SK-N-MC (cell line): Measurements from ENCODE around the gene EPHA8.

ENCODE experiments used
- DNase-seq: peaks from one replicate; pipeline ENCODE4 v3.0.0-alpha.2; 2011; ENCODE audit warnings: low read depth, low spot score
- H3K27ac ChIP-seq: fragments of 200-600 bp; sonication (generic); 2 replicates; pipeline ENCODE4 v1.5.1; 2016; ENCODE audit warnings: mixed run types
- H3K36me3 ChIP-seq: fragments of 200-600 bp; sonication (generic); 2 replicates; pipeline ENCODE4 v1.6.1; 2017; ENCODE audit warnings: antibody characterized with exemption, low read length, mixed read lengths; ENCODE audit not compliant: insufficient read depth
- H3K4me3 ChIP-seq: fragments of 200-600 bp; sonication (generic); 2 replicates; pipeline ENCODE4 v1.5.1; 2016
- H3K9ac ChIP-seq: fragments of 200-600 bp; sonication (generic); 2 replicates; pipeline ENCODE4 v1.8.0; 2017; ENCODE audit warnings: mixed run types, mixed read lengths; ENCODE audit not compliant: insufficient read length
- H3K9me3 ChIP-seq: fragments of 200-600 bp; sonication (generic); 2 replicates; pipeline ENCODE4 v1.6.1; 2017; ENCODE audit warnings: low read depth, mild to moderate bottlenecking, antibody characterized with exemption, low read length, moderate library complexity, mixed read lengths
- EZH2 ChIP-seq: fragments of 200-600 bp; sonication (generic); IDR thresholded peaks from one replicate; pipeline ENCODE4 v1.6.1; 2017; ENCODE audit warnings: antibody characterized with exemption
- FOXP2 ChIP-seq: optimal IDR thresholded peaks from 2 replicates; pipeline ENCODE3; 2011; ENCODE audit warnings: mild to moderate bottlenecking, moderate library complexity; ENCODE audit not compliant: insufficient read depth; ENCODE audit errors: extremely low read length, control extremely low read depth
- POLR2AphosphoS5 ChIP-seq: IDR thresholded peaks from 2 replicates; pipeline ENCODE4 v1.6.1; 2012; ENCODE audit warnings: mild to moderate bottlenecking, low read depth, low read length, borderline replicate concordance

Gene EPHA8

DNA sequence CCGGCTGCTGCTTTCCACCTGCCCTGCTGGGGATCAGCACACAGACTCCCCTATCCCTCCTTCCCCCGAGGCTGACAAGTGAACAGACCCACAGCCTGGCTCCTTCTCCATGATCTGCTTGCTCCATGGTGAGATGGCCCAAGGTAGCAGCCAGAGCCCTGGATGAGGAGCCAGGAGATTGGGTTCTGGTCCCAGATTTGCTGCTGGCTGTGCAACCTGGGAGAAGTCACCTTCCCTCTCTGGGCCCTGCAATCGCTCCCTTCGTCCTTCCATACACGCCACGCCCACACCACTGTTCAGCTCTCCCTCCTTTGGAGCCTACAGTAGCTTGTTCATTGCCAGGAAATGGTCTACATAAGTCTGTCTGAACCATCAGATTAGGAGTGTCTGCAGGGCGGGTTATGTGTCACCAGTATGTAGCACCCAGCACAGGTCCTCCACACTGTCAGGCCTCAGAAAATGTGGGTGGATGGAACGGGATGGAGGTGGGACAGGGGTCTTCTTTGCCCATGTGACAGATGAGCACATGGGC, 9.2 kb upstream of the EPHA8 start:
- DNase-seq: no peak
- no peak overlapping the region for H3K9ac ChIP-seq
- no peak for TF ChIP-seq POLR2AphosphoS5
- TF ChIP-seq EZH2: no peak
- TF ChIP-seq FOXP2: no peak
- H3K4me3 ChIP-seq: no peak overlapping the region
- H3K27ac ChIP-seq: no peak overlapping the region
- no peaks in the 10 kb centered on the region for H3K9me3 ChIP-seq
- no peaks in the 10 kb centered on the region for H3K36me3 ChIP-seq

DNA sequence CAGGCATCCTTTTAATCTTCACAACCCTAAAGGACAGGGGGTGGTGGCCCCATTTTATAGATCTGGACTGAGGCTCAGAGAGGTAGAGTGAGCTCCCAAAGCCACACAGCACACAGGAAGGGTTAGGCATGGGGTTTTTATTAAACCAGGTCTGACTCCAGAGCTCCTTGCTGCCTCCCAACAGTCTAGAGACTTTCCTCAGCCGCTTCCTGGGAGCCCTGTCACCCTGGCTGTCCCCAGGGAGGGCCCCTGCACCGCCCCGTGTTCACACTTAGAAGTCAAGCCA, 8.0 kb upstream of the EPHA8 start:
- no peak for DNase-seq
- TF ChIP-seq FOXP2 (no peak), EZH2 (no peak), POLR2AphosphoS5 (no peak)
- H3K9me3 ChIP-seq: no peaks in the 10 kb centered on the region
- H3K36me3 ChIP-seq: no peaks in the 10 kb centered on the region
- no peak overlapping the region for H3K27ac ChIP-seq
- no peak overlapping the region for H3K4me3 ChIP-seq
- H3K9ac ChIP-seq: no peak overlapping the region

DNA sequence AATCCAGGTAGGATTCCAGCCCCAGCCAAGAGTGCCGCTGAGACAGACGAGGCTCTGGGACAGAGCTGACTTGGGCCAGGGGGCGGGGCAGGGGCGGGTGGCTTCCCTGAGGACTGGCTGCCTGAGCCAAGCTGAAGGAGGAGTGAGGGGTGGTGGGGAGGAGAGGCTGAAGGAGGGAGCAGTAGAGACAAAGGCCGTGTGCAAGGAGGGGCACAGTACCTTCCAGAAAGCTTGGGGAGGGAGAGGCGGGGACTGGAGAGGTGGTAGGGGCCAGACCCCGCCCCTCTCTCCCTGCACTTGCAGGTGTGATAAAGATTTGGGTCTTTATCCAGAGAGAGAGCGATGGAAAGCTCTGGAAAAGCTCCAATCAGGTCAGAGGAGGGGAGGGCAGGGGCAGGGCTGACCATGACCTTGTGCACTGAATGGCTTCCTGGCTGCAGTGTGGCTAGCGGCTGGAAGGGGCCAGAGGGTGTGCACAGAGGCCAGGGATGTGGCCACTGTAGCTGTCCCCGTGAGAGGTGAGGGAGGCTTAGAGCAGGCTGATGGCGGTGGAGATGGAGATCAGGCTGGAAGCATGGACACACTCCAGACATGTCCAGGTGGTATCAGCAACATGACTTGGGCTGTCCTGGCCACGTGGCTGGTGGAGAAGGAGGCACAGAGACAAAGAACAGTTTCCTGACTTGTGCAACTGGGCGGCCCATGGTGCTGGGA, 6.7 kb upstream of the EPHA8 start:
- Histone ChIP-seq H3K9me3 (no peaks in the 10 kb centered on the region), H3K27ac (no peak overlapping the region), H3K9ac (no peak overlapping the region), H3K4me3 (no peak overlapping the region), H3K36me3 (no peaks in the 10 kb centered on the region)
- DNase-seq: no peak
- TF ChIP-seq FOXP2: no peak
- no peak for TF ChIP-seq POLR2AphosphoS5
- no peak for TF ChIP-seq EZH2

DNA sequence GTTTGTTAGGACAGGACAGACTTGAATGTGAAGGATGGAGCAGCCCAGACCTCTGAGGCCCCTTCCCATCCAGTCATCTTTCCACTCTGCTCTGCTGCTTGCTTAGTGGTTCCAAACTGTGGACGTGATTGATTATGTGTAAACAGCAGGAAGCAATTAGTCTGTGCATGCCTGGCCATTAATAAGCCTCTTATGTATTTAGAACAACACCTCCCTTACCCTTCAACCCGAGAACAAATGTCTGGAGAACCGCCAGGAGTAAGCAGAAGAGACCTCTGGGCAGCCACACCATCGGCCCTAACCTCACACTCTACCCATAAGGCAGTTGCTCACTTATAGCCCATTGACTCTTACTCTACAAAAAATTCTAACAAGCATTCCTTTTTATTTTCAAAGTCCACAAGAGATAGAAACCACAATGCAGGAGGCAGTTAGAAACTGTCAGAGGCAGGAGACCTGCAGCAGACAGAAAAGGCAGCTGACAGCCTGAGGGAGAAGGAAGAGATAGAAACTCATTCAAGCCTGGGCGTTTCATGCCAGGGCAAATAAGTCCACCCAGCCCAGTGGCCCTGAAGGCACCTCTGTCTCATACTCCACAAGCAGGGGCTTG, 5.8 kb upstream of the EPHA8 start:
- Histone ChIP-seq H3K27ac (no peak overlapping the region), H3K36me3 (no peaks in the 10 kb centered on the region), H3K4me3 (no peak overlapping the region), H3K9me3 (no peaks in the 10 kb centered on the region), H3K9ac (no peak overlapping the region)
- DNase-seq: no peak
- TF ChIP-seq FOXP2 (no peak), POLR2AphosphoS5 (no peak), EZH2 (no peak)

DNA sequence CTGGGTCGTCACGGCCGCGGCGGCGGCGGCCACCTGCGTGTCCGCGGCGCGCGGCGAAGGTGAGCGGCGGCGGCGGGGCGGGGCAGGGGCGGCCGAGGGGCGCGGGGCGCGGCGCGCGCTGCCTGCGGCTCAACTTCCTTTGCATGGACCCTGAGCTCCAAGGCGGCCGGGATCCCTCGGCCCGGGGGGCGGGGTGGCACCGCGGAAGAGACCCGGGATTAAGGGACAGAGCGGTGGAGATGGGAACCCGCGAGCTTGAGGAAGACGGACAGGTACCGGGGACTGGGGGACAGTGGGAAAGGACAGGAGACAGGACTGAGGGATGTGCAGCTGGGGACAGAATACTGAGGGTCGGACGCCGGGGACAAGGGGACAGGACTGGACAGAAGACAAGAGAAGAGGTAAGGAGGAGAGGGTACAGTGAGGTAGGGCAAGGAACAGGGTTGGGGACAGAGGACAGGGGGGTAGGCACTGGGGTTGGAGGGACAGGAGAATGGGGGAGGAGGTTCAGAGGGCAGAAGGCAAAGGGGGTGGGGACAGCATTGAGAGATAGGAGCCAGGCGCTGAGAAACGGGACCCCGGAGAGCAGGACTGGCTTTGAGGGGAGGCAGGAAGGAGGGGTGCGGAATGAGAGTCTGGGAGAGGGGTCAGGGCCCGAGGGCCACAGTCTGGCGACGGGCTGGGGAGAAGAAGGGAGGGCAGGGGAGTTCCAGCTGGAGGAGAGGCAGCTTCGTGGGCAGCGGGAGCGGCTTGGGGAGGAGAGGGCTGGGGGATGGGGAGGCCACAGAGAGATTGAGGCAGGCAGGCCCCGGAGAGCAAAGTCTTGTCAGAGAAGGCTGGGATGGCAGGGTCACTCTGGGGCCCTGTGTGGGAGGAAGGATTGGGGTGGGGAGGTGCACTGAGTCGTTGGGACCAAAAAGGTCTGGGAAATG, 648 bp downstream of the EPHA8 start:
- H3K27ac ChIP-seq: no peak overlapping the region
- H3K9ac ChIP-seq: no peak overlapping the region
- H3K9me3 ChIP-seq: no peaks in the 10 kb centered on the region
- no peak for DNase-seq
- H3K4me3 ChIP-seq: no peak overlapping the region
- no peaks in the 10 kb centered on the region for H3K36me3 ChIP-seq
- no peak for TF ChIP-seq EZH2

DNA sequence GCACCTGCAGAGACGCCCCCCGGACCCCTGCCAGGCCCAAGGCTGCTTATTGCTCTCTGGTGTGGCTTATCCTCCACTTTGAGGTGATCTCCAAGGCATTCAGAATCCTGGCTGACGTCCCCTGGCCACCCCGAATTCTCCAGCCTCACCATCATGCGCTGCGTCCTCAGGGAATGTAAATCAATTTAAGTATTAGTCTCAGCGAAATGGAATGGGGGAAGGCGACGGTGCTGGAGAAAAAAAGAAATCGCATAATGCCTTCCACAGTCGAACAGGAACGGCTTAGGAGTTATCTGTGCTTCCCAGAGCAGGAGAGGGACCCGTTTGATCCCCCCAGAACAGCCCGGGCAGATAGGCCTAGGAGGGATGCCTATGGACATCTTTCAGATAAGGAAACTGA, 2.9 kb downstream of the EPHA8 start:
- Histone ChIP-seq H3K27ac (no peak overlapping the region), H3K9ac (no peak overlapping the region)

DNA sequence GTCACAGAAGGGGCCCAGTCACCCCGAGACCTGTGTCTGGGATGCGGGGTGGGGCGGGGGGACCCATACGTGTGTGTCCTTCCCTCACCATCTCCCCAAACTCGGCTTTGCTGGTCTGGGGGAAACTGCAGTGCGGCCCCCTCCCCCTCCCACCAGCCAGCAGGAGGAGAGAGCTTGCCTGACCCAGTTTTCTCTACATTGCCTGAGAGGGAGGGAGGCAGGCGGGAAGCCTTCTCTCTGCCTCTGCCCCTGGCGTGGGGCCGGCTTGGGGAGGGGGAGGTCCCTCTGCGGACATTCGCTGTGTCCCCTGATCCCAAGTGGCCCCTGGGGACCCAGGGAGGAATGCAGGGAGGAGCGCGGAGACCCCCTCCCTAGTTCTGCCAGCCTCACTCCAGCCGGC, 3.9 kb downstream of the EPHA8 start:
- Histone ChIP-seq H3K9me3 (no peaks in the 10 kb centered on the region), H3K36me3 (no peaks in the 10 kb centered on the region), H3K27ac (no peak overlapping the region), H3K9ac (no peak overlapping the region), H3K4me3 (no peak overlapping the region)
- no peak for DNase-seq
- TF ChIP-seq POLR2AphosphoS5: no peak
- no peak for TF ChIP-seq FOXP2
- TF ChIP-seq EZH2: no peak

More for the DNA sequence above, 2.9 kb downstream of the EPHA8 start:
- TF ChIP-seq EZH2: no peak
- no peak for TF ChIP-seq POLR2AphosphoS5
- Histone ChIP-seq H3K9me3 (no peaks in the 10 kb centered on the region), H3K4me3 (no peak overlapping the region), H3K36me3 (no peaks in the 10 kb centered on the region)
- no peak for DNase-seq

DNA sequence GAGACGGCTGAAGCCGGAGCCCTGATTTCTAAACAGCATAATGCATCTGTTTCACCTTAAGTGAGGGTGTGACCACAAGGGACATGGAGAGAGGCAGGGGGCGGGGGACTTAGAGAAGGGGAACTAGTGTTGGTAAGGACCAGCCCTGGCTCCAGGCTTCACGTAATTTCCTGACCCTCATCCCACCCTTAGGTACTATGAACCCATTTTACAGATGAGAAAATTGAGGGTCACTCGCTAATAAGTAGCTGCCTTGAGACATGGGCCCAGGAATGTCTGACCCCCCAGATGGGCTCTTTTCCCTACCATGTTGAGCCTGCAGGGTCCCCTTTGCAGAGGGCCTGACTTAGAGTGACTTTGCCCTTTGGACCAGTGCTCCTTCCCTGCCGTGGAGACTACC, 4.7 kb downstream of the EPHA8 start:
- DNase-seq: no peak
- H3K27ac ChIP-seq: no peak overlapping the region
- H3K36me3 ChIP-seq: no peaks in the 10 kb centered on the region
- H3K9me3 ChIP-seq: no peaks in the 10 kb centered on the region
- no peak overlapping the region for H3K9ac ChIP-seq
- no peak overlapping the region for H3K4me3 ChIP-seq
- TF ChIP-seq POLR2AphosphoS5 (no peak), FOXP2 (no peak), EZH2 (no peak)

DNA sequence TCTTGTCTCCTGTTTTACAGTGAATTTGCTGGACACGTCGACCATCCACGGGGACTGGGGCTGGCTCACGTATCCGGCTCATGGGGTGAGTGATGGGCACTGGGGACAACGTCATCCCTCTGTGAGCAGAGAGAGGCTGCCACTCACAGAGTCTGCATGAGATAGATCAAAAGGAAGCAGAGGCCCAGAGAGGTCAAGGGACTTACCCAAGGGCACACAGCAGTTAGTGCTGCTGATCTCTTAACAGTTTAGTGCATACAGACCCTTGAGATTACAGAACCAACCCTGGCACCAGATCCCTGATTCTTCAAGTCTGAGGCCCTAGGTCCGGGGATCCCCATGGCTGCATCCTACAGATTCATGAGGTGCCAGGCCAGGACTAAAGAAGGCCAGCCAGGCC, 6.0 kb downstream of the EPHA8 start:
- Histone ChIP-seq H3K36me3 (no peaks in the 10 kb centered on the region), H3K27ac (no peak overlapping the region), H3K9me3 (no peaks in the 10 kb centered on the region), H3K4me3 (no peak overlapping the region), H3K9ac (no peak overlapping the region)
- no peak for DNase-seq
- no peak for TF ChIP-seq FOXP2
- no peak for TF ChIP-seq POLR2AphosphoS5
- no peak for TF ChIP-seq EZH2
